B cell (primary cell): ENCODE data around the gene ARHGAP18. TPM values are rescaled to one million over a fixed set of nuclear protein-coding genes. Genes with fewer than 3 reads are reported as not detected.

Experiments
- ATAC-seq: fragments of 200-7000 bp; cut with Tn5 transposase; one replicate; pipeline ENCODE4 v1.10.0; 2021; ENCODE audit warnings: low read depth, mild to moderate bottlenecking, moderate number of reproducible peaks, moderate library complexity
- CTCF ChIA-PET: fragments of 350-600 bp; sonication (Branson Sonifier 250); formaldehyde crosslinking; loops from one replicate; lab custom pipeline; 2021; ENCODE audit warnings: antibody characterized with exemption, inconsistent platforms; lab: Charles Lee
- POLR2A ChIA-PET: fragments of 350-600 bp; sonication (Branson Sonifier 250); formaldehyde crosslinking; loops from one replicate; lab custom pipeline; 2021; ENCODE audit warnings: antibody characterized with exemption; lab: Charles Lee
- DNase-seq: peaks from one replicate; pipeline ENCODE4 v3.0.0; 2013
- H2AFZ ChIP-seq: 2 replicates; pipeline ENCODE4 v1.6.1; 2012; ENCODE audit warnings: mild to moderate bottlenecking, low read depth, low read length; ENCODE audit not compliant: insufficient read depth, poor library complexity, severe bottlenecking
- H3K27ac ChIP-seq, 2 donors: 1 replicate in 1 of 2; 2 replicates in 1 of 2; pipeline ENCODE4 v1.5.1; 2012 to 2013; ENCODE audit warnings: low read length in 2 of 2, mild to moderate bottlenecking in 2 of 2, moderate library complexity in 1 of 2
- H3K27me3 ChIP-seq, 4 experiments: fragments of 200-600 bp in 1 of 4; sonication (generic) in 1 of 4; replicated peaks in 1 of 4; 1 replicate in 2 of 4; 2 replicates in 2 of 4; pipeline versions ENCODE4 v1.6.1 to v1.7.0; 2013 to 2016; ENCODE audit warnings: low read length in 3 of 4, mild to moderate bottlenecking in 2 of 4, mixed read lengths in 1 of 4, moderate library complexity in 1 of 4; ENCODE audit not compliant: insufficient read depth in 4 of 4, control insufficient read depth in 3 of 4; ENCODE audit errors: control extremely low read depth in 1 of 4
- H3K36me3 ChIP-seq, 2 experiments: replicated peaks in 1 of 2; 1 replicate in 1 of 2; 2 replicates in 1 of 2; pipeline versions ENCODE4 v1.6.1 to v1.7.1; 2013; ENCODE audit warnings: low read length in 1 of 2; ENCODE audit not compliant: insufficient read depth in 2 of 2, control insufficient read depth in 1 of 2; ENCODE audit errors: control extremely low read depth in 1 of 2, extremely low read depth in 1 of 2
- H3K4me1 ChIP-seq, 2 donors: fragments of 200-600 bp in 1 of 2; sonication (generic) in 1 of 2; 1 replicate in 1 of 2; 2 replicates in 1 of 2; pipeline versions ENCODE4 v1.5.1 to v1.6.1; 2013 to 2017; ENCODE audit warnings: low read length in 2 of 2; ENCODE audit not compliant: control insufficient read depth in 2 of 2, insufficient read depth in 2 of 2
- H3K4me2 ChIP-seq: replicated peaks from 2 replicates; pipeline ENCODE3; 2012; ENCODE audit warnings: mild to moderate bottlenecking, low read depth, low read length; ENCODE audit not compliant: poor library complexity, severe bottlenecking
- H3K4me3 ChIP-seq, 5 experiments: fragments of 200-600 bp in 1 of 5; sonication (generic) in 1 of 5; 1 replicate in 3 of 5; 2 replicates in 2 of 5; pipeline versions ENCODE4 v1.5.1 to v1.7.0; 2011 to 2016; ENCODE audit warnings: low read length in 4 of 5, mild to moderate bottlenecking in 4 of 5, low read depth in 2 of 5, control low read depth in 1 of 5, moderate library complexity in 1 of 5; ENCODE audit not compliant: insufficient read depth in 1 of 5; ENCODE audit errors: control extremely low read depth in 1 of 5, extremely low read depth in 1 of 5
- H3K79me2 ChIP-seq: fragments of 200-600 bp; sonication (generic); one replicate; pipeline ENCODE4 v1.6.0; 2016; ENCODE audit warnings: low read length; ENCODE audit not compliant: control insufficient read depth, insufficient read depth
- H3K9ac ChIP-seq: fragments of 200-600 bp; sonication (generic); 2 replicates; pipeline ENCODE4 v1.6.1; 2017; ENCODE audit warnings: mild to moderate bottlenecking, low read length, moderate library complexity
- H3K9me3 ChIP-seq, 3 donors: one replicate each; pipeline versions ENCODE4 v1.6.1 to v1.7.1; 2013; ENCODE audit warnings: low read length in 2 of 3; ENCODE audit not compliant: control insufficient read depth in 2 of 3, insufficient read depth in 1 of 3; ENCODE audit errors: control extremely low read depth in 1 of 3
- H4K20me1 ChIP-seq: 2 replicates; pipeline ENCODE4 v1.6.0; 2012; ENCODE audit warnings: mild to moderate bottlenecking, low read length; ENCODE audit not compliant: insufficient read depth, control insufficient read depth, poor library complexity, severe bottlenecking
- H3K27ac Mint-ChIP-seq: one replicate; pipeline ENCODE4 v1.8.0; 2021; ENCODE audit warnings: mixed read lengths
- H3K27me3 Mint-ChIP-seq: one replicate; pipeline ENCODE4 v1.8.0; 2021; ENCODE audit warnings: mixed read lengths
- H3K4me1 Mint-ChIP-seq: one replicate; pipeline ENCODE4 v1.8.0; 2021; ENCODE audit warnings: mixed read lengths
- H3K4me3 Mint-ChIP-seq: one replicate; pipeline ENCODE4 v1.8.0; 2021; ENCODE audit warnings: mixed read lengths
- H3K9me3 Mint-ChIP-seq: one replicate; pipeline ENCODE4 v1.8.0; 2022; ENCODE audit warnings: mixed read lengths; ENCODE audit not compliant: insufficient read depth
- EZH2 ChIP-seq: IDR thresholded peaks from 2 replicates; pipeline ENCODE4 v1.6.1; 2012; ENCODE audit warnings: borderline replicate concordance, low read depth, mild to moderate bottlenecking, moderate library complexity, low read length; ENCODE audit not compliant: insufficient read depth, poor library complexity, severe bottlenecking
- WGBS: methylation state at CpG from one replicate; pipeline ENCODE4 v1.1.5; 2013; ENCODE audit warnings: missing lambda C conversion rate; ENCODE audit not compliant: insufficient coverage; 5-methylcytosine and 5-hydroxymethylcytosine counted together
- intact Hi-C: fragments of 100-400 bp; cut with micrococcal nuclease; formaldehyde crosslinking; loops from one replicate; pipeline ENCODE4 v1.10.0; 2022
- polyA plus RNA-seq: library from polyadenylated mRNA; depleted of rRNA; stranded (reverse); fragments of >200 nt; gene quantifications from 2 replicates; pipeline ENCODE4 v1.2.3, GENCODE V29; 2012
- total RNA-seq, 2 donors: library from RNA; stranded (reverse); fragments of 120-200 nt in 1 of 2; gene quantifications; 1 replicate in 1 of 2; 2 replicates in 1 of 2; pipeline versions ENCODE4 v1.2.3 to v1.2.4, GENCODE V29; 2013 to 2022
- TF ChIP-seq, protein P1 (sequence below): fragments of 200-600 bp; IDR thresholded peaks from one replicate; pipeline ENCODE4 v1.8.0; 2022; ENCODE audit warnings: antibody characterized with exemption, mild to moderate bottlenecking

ARHGAP18 gene
- total and polyA plus RNA-seq, 2 donors (not counting 1 experiment from before 2014, with no cell fraction given) = 0.95 to 3.9 TPM

DNA sequence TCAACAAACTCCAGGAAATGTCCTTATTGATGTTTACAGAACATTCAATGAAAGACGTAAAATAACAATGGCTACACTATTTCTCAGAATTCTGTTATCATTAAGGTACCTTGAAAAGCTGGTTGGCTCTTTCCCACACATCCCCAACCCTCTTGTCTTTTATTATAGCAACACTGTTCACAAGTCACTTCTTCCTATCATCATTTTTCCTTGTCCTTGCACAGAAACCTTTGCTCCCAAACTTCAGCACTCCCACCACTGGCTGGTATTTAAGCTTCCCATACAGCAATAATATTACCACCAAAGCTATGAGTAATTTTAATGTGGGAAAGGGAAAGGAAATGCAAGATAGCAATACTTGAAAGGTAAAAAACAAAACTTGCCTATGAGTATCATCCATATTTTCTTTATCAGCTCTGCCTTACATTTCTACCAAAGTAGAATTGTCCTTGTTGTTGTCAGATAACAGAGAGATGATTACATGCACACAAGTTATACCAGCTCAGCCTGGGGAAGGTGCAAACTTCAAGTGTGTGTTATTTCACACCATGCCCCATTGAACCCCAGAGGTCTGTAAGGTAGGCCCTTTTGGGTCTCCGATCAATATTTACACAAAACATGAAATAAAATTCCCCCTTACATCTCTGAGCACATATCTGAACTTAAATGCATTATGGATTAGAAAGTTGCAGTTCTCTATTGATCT is 32.2 kb downstream of the ARHGAP18 start:
- ATAC-seq (no peak), DNase-seq (no peak)
- Histone ChIP-seq H3K4me1 (no peaks in the 10 kb centered on the region), H3K9me3 (no peaks in the 10 kb centered on the region), H2AFZ (no peak overlapping the region), H3K27ac (no peak overlapping the region), H3K9ac (no peak overlapping the region), H3K36me3 (no peaks in the 10 kb centered on the region), H3K4me2 (no peak overlapping the region), H3K79me2 (peaks cover 4% of the 10 kb centered on the region), H3K4me3 (no peak overlapping the region), H3K27me3 (no peaks in the 10 kb centered on the region), H4K20me1 (no peaks in the 10 kb centered on the region)
- WGBS = 92% methylated on average over 1 of the region's 2 CpGs
- H3K27me3 Mint-ChIP-seq = no peaks in the 10 kb centered on the region
- H3K9me3 Mint-ChIP-seq = peaks cover 2% of the 10 kb centered on the region
- no peak overlapping the region for H3K27ac Mint-ChIP-seq
- CTCF ChIA-PET = interaction anchor here (1.2 to 1.6 kb wide), 3 partner anchors 53 to 259 kb away, joined by 3 to 5 read pairs (median 5); no protein-coding TSS in a partner anchor
- POLR2A ChIA-PET = no interaction called here
- TF ChIP-seq, protein P1, sequence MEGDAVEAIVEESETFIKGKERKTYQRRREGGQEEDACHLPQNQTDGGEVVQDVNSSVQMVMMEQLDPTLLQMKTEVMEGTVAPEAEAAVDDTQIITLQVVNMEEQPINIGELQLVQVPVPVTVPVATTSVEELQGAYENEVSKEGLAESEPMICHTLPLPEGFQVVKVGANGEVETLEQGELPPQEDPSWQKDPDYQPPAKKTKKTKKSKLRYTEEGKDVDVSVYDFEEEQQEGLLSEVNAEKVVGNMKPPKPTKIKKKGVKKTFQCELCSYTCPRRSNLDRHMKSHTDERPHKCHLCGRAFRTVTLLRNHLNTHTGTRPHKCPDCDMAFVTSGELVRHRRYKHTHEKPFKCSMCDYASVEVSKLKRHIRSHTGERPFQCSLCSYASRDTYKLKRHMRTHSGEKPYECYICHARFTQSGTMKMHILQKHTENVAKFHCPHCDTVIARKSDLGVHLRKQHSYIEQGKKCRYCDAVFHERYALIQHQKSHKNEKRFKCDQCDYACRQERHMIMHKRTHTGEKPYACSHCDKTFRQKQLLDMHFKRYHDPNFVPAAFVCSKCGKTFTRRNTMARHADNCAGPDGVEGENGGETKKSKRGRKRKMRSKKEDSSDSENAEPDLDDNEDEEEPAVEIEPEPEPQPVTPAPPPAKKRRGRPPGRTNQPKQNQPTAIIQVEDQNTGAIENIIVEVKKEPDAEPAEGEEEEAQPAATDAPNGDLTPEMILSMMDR = no peak
- no peak for TF ChIP-seq EZH2
- intact Hi-C loops = loop anchor here (10.0 kb wide), 1 partner anchor 53 kb away; no protein-coding TSS in a partner anchor
- H3K4me3 Mint-ChIP-seq = no peak overlapping the region
- peaks cover 14% of the 10 kb centered on the region for H3K4me1 Mint-ChIP-seq
